A673 (cell line): Measurements from ENCODE around the gene WNT11.

Experiments used
- EZH2 ChIP-seq: fragments of 200-600 bp; sonication (generic); IDR thresholded peaks from 2 replicates; pipeline ENCODE4 v1.6.1; 2017; ENCODE audit warnings: borderline replicate concordance, low read depth, mild to moderate bottlenecking, mixed read lengths, antibody characterized with exemption, low read length; ENCODE audit not compliant: poor library complexity, severe bottlenecking
- TF ChIP-seq, protein P1 (sequence below): fragments of 300-800, 200-600 bp; sonication (generic); conservative IDR thresholded peaks from 2 replicates; pipeline ENCODE4 v1.5.1; 2017; ENCODE audit warnings: low read depth, mild to moderate bottlenecking, antibody characterized with exemption, low read length, moderate library complexity, mixed read lengths

DNA sequence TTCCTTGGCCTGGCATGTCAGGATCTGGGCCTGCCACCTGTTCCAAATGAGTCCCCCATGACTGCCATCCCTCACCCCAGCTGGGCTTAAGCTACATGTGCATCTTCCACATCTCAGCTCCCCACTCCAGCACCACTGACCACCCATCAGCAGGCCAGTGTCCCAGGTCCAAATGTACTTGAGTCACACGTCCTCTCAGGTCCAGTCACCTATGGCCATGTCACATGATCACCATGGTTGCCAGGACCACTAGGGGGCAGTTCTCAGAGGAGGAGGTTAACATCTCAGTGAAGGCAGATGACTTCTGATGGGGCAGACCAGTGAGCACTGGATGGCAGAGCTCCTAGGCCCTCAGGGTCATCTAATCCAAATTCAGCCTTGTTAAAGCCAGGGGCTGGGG lies 41.9 kb upstream of the WNT11 start:
- TF ChIP-seq, protein P1, sequence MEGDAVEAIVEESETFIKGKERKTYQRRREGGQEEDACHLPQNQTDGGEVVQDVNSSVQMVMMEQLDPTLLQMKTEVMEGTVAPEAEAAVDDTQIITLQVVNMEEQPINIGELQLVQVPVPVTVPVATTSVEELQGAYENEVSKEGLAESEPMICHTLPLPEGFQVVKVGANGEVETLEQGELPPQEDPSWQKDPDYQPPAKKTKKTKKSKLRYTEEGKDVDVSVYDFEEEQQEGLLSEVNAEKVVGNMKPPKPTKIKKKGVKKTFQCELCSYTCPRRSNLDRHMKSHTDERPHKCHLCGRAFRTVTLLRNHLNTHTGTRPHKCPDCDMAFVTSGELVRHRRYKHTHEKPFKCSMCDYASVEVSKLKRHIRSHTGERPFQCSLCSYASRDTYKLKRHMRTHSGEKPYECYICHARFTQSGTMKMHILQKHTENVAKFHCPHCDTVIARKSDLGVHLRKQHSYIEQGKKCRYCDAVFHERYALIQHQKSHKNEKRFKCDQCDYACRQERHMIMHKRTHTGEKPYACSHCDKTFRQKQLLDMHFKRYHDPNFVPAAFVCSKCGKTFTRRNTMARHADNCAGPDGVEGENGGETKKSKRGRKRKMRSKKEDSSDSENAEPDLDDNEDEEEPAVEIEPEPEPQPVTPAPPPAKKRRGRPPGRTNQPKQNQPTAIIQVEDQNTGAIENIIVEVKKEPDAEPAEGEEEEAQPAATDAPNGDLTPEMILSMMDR, result peak; percentile 53
- no peak for TF ChIP-seq EZH2
